GM12874 (cell line): ENCODE results near the gene ACTR8.

Source experiments
- CTCF ChIP-seq: IDR thresholded peaks from 2 replicates; pipeline ENCODE4 v1.5.1; 2011; ENCODE audit warnings: low read depth, mild to moderate bottlenecking, control low read depth, low read length, moderate library complexity; ENCODE audit not compliant: insufficient read depth

ACTR8 gene

GRCh38 chr3:53881691-53882593, at the start of gene ACTR8:
Gene ACTR8 (minus strand): TSS chr3:53882152. CDS start chr3:53882101, 51 bp downstream.
- peak; percentile 11; the same call in 1 of the 2 replicates for TF ChIP-seq CTCF

GRCh38 chr3:53921296-53921695, 39.3 kb upstream of the ACTR8 start:
- peak; percentile 48 for TF ChIP-seq CTCF

GRCh38 chr3:53919741-53920140, 37.8 kb upstream of the ACTR8 start:
- TF ChIP-seq CTCF: no peak

GRCh38 chr3:53913401-53913800, 31.4 kb upstream of the ACTR8 start:
- no peak for TF ChIP-seq CTCF

- TF ChIP-seq CTCF: no peak
Measured at GRCh38 chr3:53902711-53903110, 20.8 kb upstream of the ACTR8 start.

GRCh38 chr3:53902067-53902466, 20.1 kb upstream of the ACTR8 start:
- no peak for TF ChIP-seq CTCF

GRCh38 chr3:53900666-53901331, 18.8 kb upstream of the ACTR8 start:
- no peak for TF ChIP-seq CTCF
